ENCODE measurements around the gene CA11.
"Not testable (repeated sequence)": the region's sequence is repeated elsewhere in the genome, so short reads cannot be mapped to it uniquely, and the experiment has no call there.

CA11 gene

DNA sequence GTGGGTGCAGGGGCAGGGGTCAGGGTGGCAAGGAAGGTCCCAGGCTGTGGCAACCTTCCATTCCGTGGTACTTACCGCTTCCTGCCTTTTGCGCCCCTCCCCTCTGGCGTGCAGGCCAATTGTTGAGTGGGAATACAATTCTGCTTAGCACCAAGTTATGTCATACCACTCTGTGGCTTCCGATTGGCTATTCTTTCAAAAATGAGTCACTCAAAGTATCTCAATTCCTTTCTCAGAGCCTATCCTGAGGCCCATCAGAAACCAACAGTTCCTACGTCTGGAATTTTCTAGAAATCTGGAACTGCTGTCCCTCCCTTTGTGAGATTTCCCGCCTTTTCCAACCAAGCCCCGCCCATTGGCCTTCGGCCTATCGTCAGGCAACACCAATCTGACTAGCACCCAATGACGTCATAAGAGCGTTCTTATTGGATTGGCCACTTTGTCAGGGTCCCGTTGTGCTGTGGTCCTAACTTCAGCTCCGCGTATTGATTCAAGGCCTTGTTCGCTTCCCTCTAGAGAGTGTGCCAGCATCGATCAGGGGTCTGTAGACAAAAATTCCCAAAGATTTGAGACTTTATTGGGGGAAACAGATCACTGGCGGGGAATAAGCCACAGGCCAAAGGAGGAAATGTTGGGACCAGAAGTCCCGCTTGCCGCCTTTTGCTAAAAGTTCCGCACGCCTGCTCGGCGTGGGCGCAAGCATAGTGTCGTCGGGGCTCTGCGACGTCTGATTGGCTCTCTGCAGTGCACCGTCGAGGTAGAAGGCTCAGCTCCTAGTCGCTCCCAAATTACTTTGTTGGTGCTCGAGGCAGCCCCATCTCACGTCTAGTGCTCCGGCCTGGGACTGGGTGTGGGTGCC is 15.1 kb upstream of the CA11 start:
- Histone ChIP-seq H2AFZ (ENCODE audit: low read length) (no peak overlapping the region), H3K4me2 (ENCODE audit: low read length) (no peak overlapping the region), H3F3A (ENCODE audit: insufficient read depth, low read length) (no peaks in the 10 kb centered on the region), H3K4me1 (ENCODE audit: insufficient read depth, low read length, severe bottlenecking) (no peaks in the 10 kb centered on the region), H3K27me3 (ENCODE audit: insufficient read depth, low read length) (no peaks in the 10 kb centered on the region), H3K9ac (ENCODE audit: low read length) (no peak overlapping the region), H4K20me1 (ENCODE audit: insufficient read depth, low read length) (no peaks in the 10 kb centered on the region), H3K27ac (ENCODE audit: low read depth, low read length, poor library complexity, severe bottlenecking) (no peak overlapping the region), H3K9me2 (ENCODE audit: low read depth, low read length) (no peaks in the 10 kb centered on the region), H3K9me3 (ENCODE audit: low read length) (no peaks in the 10 kb centered on the region), H3K4me3 (ENCODE audit: low read depth, low read length, poor library complexity, severe bottlenecking) (no peak overlapping the region), H3K79me2 (ENCODE audit: insufficient read depth, low read length) (no peaks in the 10 kb centered on the region), H3K36me3 (ENCODE audit: insufficient read depth, low read length) (no peaks in the 10 kb centered on the region)
- TF ChIP-seq, protein P1, sequence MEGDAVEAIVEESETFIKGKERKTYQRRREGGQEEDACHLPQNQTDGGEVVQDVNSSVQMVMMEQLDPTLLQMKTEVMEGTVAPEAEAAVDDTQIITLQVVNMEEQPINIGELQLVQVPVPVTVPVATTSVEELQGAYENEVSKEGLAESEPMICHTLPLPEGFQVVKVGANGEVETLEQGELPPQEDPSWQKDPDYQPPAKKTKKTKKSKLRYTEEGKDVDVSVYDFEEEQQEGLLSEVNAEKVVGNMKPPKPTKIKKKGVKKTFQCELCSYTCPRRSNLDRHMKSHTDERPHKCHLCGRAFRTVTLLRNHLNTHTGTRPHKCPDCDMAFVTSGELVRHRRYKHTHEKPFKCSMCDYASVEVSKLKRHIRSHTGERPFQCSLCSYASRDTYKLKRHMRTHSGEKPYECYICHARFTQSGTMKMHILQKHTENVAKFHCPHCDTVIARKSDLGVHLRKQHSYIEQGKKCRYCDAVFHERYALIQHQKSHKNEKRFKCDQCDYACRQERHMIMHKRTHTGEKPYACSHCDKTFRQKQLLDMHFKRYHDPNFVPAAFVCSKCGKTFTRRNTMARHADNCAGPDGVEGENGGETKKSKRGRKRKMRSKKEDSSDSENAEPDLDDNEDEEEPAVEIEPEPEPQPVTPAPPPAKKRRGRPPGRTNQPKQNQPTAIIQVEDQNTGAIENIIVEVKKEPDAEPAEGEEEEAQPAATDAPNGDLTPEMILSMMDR (IDR thresholded peaks at IDR 0.05; ENCODE audit: low read length) = no peak
- no peak for TF ChIP-seq EZH2 (IDR thresholded peaks at IDR 0.05; ENCODE audit: borderline replicate concordance, low read length)

DNA sequence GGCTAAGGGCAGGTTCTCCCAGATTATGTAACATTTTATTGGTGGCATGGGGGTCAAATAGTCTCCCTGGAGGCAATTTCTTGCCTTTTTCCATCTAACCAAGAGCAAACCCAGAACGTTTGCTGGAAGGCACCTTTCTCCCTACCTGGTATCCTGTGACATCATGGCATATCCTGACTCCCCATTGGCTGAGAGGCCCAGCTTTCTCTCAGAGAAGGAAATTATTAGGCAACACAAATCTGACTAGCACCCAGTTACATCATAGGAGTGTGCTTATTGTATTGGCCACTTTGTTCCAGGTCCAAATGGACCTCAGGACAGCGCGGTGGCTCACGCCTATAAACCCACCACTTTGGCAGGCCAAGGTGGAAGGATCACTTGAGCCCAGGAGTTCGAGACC is 13.8 kb upstream of the CA11 start:
- no peaks in the 10 kb centered on the region for H3K79me2 ChIP-seq (ENCODE audit: insufficient read depth, low read length)
- H3K27ac ChIP-seq (ENCODE audit: low read depth, low read length, poor library complexity, severe bottlenecking) = no peak overlapping the region

DNA sequence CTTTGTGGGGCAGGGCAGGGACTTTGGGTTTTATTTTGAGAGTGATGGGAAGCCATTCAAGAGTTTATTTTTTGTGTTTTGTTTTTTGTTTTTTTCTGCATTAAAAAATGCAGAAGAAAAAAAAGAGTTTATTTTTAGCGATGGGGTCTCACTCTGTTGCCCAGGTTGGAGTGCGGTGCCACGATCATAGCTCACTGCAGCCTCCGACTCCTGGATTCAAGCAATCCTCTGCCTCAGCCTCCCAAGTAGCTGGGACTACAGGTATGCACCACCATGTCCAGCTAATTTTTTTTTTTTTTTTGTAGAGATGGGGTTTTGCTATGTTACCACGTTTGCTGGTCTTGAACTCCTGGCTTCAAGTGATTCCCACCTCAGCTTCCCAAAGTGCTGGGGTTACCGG is 12.5 kb upstream of the CA11 start:
- Histone ChIP-seq H3K9me3 (ENCODE audit: low read length) (no peaks in the 10 kb centered on the region), H3K4me1 (ENCODE audit: insufficient read depth, low read length, severe bottlenecking) (peaks cover 7% of the 10 kb centered on the region), H3K27me3 (ENCODE audit: insufficient read depth, low read length) (no peaks in the 10 kb centered on the region), H2AFZ (ENCODE audit: low read length) (no peak overlapping the region), H3K9me2 (ENCODE audit: low read depth, low read length) (no peaks in the 10 kb centered on the region), H3F3A (ENCODE audit: insufficient read depth, low read length) (no peaks in the 10 kb centered on the region), H3K79me2 (ENCODE audit: insufficient read depth, low read length) (no peaks in the 10 kb centered on the region), H3K9ac (ENCODE audit: low read length) (no peak overlapping the region), H3K4me2 (ENCODE audit: low read length) (no peak overlapping the region), H3K36me3 (ENCODE audit: insufficient read depth, low read length) (no peaks in the 10 kb centered on the region), H3K4me3 (ENCODE audit: low read depth, low read length, poor library complexity, severe bottlenecking) (no peak overlapping the region), H3K27ac (ENCODE audit: low read depth, low read length, poor library complexity, severe bottlenecking) (no peak overlapping the region), H4K20me1 (ENCODE audit: insufficient read depth, low read length) (no peaks in the 10 kb centered on the region)
- TF ChIP-seq, protein P1 (IDR thresholded peaks at IDR 0.05; ENCODE audit: low read length) = no peak
- TF ChIP-seq EZH2 (IDR thresholded peaks at IDR 0.05; ENCODE audit: borderline replicate concordance, low read length) = no peak

More for the DNA sequence above, 13.8 kb upstream of the CA11 start:
- no peaks in the 10 kb centered on the region for H4K20me1 ChIP-seq (ENCODE audit: insufficient read depth, low read length)
- no peak overlapping the region for H3K4me2 ChIP-seq (ENCODE audit: low read length)
- H2AFZ ChIP-seq (ENCODE audit: low read length) = no peak overlapping the region
- H3K27me3 ChIP-seq (ENCODE audit: insufficient read depth, low read length) = no peaks in the 10 kb centered on the region
- no peaks in the 10 kb centered on the region for H3K9me2 ChIP-seq (ENCODE audit: low read depth, low read length)
- H3K4me1 ChIP-seq (ENCODE audit: insufficient read depth, low read length, severe bottlenecking) = peaks cover under 1% of the 10 kb centered on the region
- no peaks in the 10 kb centered on the region for H3K36me3 ChIP-seq (ENCODE audit: insufficient read depth, low read length)
- H3K4me3 ChIP-seq (ENCODE audit: low read depth, low read length, poor library complexity, severe bottlenecking) = no peak overlapping the region
- TF ChIP-seq, protein P1 (IDR thresholded peaks at IDR 0.05; ENCODE audit: low read length) = no peak
- TF ChIP-seq EZH2 (IDR thresholded peaks at IDR 0.05; ENCODE audit: borderline replicate concordance, low read length) = no peak
- no peaks in the 10 kb centered on the region for H3F3A ChIP-seq (ENCODE audit: insufficient read depth, low read length)
- H3K9me3 ChIP-seq (ENCODE audit: low read length) = no peaks in the 10 kb centered on the region
- H3K9ac ChIP-seq (ENCODE audit: low read length) = no peak overlapping the region

DNA sequence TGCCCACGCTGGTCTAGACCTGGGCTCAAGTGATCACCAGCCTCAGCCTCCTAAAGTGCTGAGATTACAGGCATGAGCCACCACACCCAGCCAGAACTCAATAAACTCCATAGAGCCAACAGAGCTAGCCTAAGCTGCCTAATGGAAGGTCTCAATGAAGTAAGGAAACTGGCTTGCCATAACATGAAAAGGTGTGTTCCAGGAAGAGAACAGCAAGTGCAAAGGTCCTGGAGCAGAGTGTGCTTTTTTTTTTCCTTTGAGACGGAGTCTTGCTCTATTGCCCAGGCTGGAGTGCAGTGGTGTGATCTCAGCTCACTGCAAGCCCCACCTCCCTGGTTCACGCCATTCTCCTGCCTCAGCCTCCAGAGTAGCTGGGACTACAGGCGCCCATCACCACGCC is 11.8 kb upstream of the CA11 start:
- not testable (repeated sequence) for H3K4me3 ChIP-seq (ENCODE audit: low read depth, low read length, poor library complexity, severe bottlenecking); H3K27ac ChIP-seq (ENCODE audit: low read depth, low read length, poor library complexity, severe bottlenecking); H3F3A ChIP-seq (ENCODE audit: insufficient read depth, low read length); H3K36me3 ChIP-seq (ENCODE audit: insufficient read depth, low read length); H3K27me3 ChIP-seq (ENCODE audit: insufficient read depth, low read length); H3K4me2 ChIP-seq (ENCODE audit: low read length); H4K20me1 ChIP-seq (ENCODE audit: insufficient read depth, low read length); H2AFZ ChIP-seq (ENCODE audit: low read length); H3K4me1 ChIP-seq (ENCODE audit: insufficient read depth, low read length, severe bottlenecking); H3K9ac ChIP-seq (ENCODE audit: low read length); H3K9me2 ChIP-seq (ENCODE audit: low read depth, low read length); H3K9me3 ChIP-seq (ENCODE audit: low read length); H3K79me2 ChIP-seq (ENCODE audit: insufficient read depth, low read length)

Measured in OCI-LY1 (cell line).